Caki2 (cell line): ENCODE results near the gene CHAC1. TPM values are rescaled to one million over a fixed set of nuclear protein-coding genes. Genes with fewer than 3 reads are reported as not detected.

Experiments
- DNase-seq: peaks from one replicate; pipeline ENCODE4 v3.0.0-alpha.2; 2015; ENCODE audit warnings: low read depth
- in situ Hi-C: cut with HindIII; loops from 2 replicates; pipeline ENCODE4 v1.10.0; 2016; ENCODE audit warnings: low sequenced_read_pairs, low pct_unique_long_range_greater_than_20kb, mixed read lengths
- total RNA-seq: library from RNA; depleted of rRNA; stranded (reverse); fragments of >200 nt; shearing (Covaris generic); gene quantifications from 2 replicates; pipeline ENCODE4 v1.2.3, GENCODE V29; 2014; ENCODE audit warnings: low replicate concordance; rRNA removed

Gene CHAC1
- total RNA-seq, result 11.9 and 12.7 TPM in 2 replicates

GRCh38 chr15:40952901-40953712, at the start of gene CHAC1:
CHAC1 (plus strand) TSS chr15:40953471; CDS start chr15:40953584, 113 bp downstream.
- DNase-seq, result peak; percentile 95
- in situ Hi-C loops, result no loop called here

- in situ Hi-C loops, result no loop called here
Observed at GRCh38 chr15:40904552-40905201, 48.6 kb upstream of the CHAC1 start.

GRCh38 chr15:40906091-40906990, 46.9 kb upstream of the CHAC1 start:
- in situ Hi-C loops, result no loop called here
- peak; percentile 90 for DNase-seq

More at GRCh38 chr15:40904552-40905201, 48.6 kb upstream of the CHAC1 start:
- no peak for DNase-seq

- no peak for DNase-seq
- in situ Hi-C loops, result no loop called here
Observed at GRCh38 chr15:40906991-40907802, 46.1 kb upstream of the CHAC1 start.

- in situ Hi-C loops, result no loop called here
- no peak for DNase-seq
Observed at GRCh38 chr15:40908095-40908494, 45.2 kb upstream of the CHAC1 start.

GRCh38 chr15:40909662-40910630, 43.3 kb upstream of the CHAC1 start:
- in situ Hi-C loops, result no loop called here
- DNase-seq, result no peak

GRCh38 chr15:40911141-40911540, 42.1 kb upstream of the CHAC1 start:
- no peak for DNase-seq
- in situ Hi-C loops, result no loop called here

GRCh38 chr15:40911693-40912092, 41.6 kb upstream of the CHAC1 start:
- no peak for DNase-seq
- in situ Hi-C loops, result no loop called here

- in situ Hi-C loops, result no loop called here
- DNase-seq, result no peak
Observed at GRCh38 chr15:40912478-40912877, 40.8 kb upstream of the CHAC1 start.

GRCh38 chr15:40914013-40914412, 39.3 kb upstream of the CHAC1 start:
- in situ Hi-C loops, result no loop called here
- DNase-seq, result no peak

- in situ Hi-C loops, result no loop called here
- no peak for DNase-seq
Observed at GRCh38 chr15:40914486-40914885, 38.8 kb upstream of the CHAC1 start.

GRCh38 chr15:40915116-40915661, 38.1 kb upstream of the CHAC1 start:
- in situ Hi-C loops, result no loop called here
- no peak for DNase-seq

GRCh38 chr15:40915679-40916078, 37.6 kb upstream of the CHAC1 start:
- in situ Hi-C loops, result no loop called here
- no peak for DNase-seq

- in situ Hi-C loops, result no loop called here
Observed at GRCh38 chr15:40917585-40917984, 35.7 kb upstream of the CHAC1 start.

GRCh38 chr15:40918146-40918798, 35.0 kb upstream of the CHAC1 start:
- DNase-seq, result no peak
- in situ Hi-C loops, result no loop called here

More at GRCh38 chr15:40917585-40917984, 35.7 kb upstream of the CHAC1 start:
- DNase-seq, result no peak

- in situ Hi-C loops, result no loop called here
- DNase-seq, result no peak
Observed at GRCh38 chr15:40918799-40919392, 34.4 kb upstream of the CHAC1 start.
